SHP77 (cell line): ENCODE measurements around the gene SALL2.

Experiments used
- DNase-seq, 2 experiments: peaks; one replicate each; lab custom pipeline; 2025; lab: John Stamatoyannopoulos, UW

Gene SALL2

GRCh38 chr14:21527318-21527679, 1.2 kb upstream of the SALL2 start:
- DNase-seq, result no peak

DNA sequence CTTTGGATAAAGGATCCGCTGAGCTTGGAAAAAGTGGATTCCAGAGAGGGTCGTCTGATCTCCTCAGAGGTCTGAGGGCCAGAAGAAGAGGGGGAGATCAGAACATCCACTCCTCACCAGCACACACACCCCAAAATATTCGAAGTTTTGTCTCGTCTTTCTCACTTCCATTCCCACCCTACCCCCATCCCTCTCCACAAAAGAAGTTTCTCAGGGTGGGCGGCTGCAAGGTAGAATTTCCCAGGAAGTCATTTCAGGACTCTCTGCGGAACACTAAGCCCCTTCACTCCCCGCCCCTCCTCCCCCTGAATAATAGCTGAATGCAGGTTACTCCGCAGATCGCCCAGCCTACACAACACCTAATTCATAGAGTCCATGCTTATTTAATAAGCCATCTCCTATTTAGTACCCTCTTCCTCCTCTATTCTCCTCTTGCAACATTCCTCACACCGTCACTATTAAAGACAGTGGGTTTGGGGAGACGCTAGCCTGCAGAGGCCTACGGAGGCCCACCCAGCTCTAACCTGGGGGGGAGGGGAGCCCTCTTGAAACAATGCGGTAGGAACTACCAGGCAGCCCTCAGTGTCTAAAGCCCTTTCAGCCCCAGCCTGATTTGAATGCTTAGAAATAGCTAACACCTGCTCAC, 649 bp upstream of the SALL2 start:
- peak; percentile 35 to 45 for DNase-seq

- peak in 1 of 2 experiments; percentile 42 for DNase-seq
Observed at GRCh38 chr14:21525571-21525961, 580 bp downstream of the SALL2 start.

- no peak for DNase-seq
Observed at GRCh38 chr14:21524575-21525490, 1.3 kb downstream of the SALL2 start.

DNA sequence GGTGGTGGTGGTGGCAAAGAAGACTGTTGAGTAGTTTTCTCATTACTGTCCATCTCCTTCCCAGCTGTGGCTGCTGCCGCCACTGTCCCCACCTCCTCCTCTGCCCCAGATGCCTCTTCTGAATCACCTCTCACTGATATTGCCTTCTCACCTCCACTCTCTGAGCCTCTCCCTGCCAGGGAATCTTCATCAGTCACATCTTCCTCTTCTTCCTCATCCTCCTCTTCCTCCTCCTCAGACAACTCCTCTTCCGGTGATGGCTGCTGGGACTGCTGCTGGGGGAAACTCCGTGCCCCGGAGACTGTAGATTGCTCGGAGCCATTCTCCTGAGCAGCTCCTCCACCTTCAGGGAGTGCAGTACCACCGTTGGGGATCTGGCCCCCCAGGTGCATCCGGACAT, 2.9 kb downstream of the SALL2 start:
- DNase-seq, result no peak

DNA sequence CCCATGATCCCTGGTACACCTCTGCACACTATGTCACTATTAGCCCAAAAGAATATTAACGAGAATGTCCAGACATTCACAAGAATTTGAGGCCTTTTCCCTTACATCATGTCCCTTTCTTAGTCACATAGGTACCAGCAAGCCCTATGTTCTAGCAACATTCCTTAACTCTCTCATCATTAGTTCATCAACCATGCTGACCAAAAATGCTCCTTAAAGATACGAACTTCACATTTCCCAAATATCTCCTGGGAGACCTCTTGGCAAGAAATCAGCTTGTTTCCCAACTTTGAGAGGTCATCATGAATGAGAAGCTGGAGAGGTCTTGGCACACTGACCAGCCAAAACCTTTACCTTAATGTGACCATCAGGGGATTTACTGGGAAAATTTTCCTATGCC, 4.6 kb downstream of the SALL2 start:
- no peak for DNase-seq

GRCh38 chr14:21520767-21521166, 5.4 kb downstream of the SALL2 start:
- DNase-seq, result no peak

DNA sequence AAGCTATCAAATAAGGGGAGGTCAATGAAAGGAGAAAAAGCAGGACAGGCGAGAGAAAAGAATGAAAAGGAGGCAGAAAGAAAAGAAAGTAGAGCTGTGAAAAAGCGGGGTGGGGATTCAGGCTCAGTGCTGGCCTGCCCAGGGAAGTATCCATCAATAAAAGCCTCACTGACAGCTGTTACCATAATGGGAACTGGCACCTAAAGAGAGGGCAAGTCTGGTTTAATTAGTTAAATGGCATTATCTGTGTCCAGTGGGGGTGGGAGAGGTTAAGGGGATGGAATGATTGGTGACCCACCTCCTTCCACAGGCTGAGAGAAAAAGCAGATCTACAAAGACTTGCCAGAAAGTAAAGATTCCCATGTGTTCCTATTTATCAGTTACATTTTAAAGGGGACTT, 7.4 kb downstream of the SALL2 start:
- no peak for DNase-seq

DNA sequence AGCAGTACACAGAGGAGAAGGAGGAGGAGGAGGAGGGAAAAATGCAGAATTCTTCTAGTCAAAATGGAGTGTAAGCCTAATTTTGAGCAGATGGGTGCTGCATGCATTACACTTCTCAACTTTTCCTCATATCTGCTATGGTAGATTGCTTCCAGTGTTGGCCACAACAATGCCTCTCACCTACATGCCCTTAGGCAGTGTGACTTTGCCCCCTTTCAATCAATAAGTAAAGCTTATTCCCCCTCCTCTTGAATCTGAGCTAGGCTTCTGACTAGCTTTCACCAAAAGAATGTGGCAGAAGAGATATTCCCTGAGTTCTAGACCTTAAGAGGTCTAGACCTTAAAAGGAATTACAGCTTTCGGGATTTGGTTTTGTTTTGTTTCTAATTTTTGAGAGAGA, 11.8 kb downstream of the SALL2 start:
- DNase-seq, result no peak

GRCh38 chr14:21510735-21511657, 15.2 kb downstream of the SALL2 start, which contains the start of gene METTL3:
TSS of gene METTL3 (minus strand) at chr14:21511340. CDS start at chr14:21511223, 117 bp downstream.
- peak; percentile 99 to 100 for DNase-seq

GRCh38 chr14:21509432-21510143, 16.6 kb downstream of the SALL2 start:
- no peak for DNase-seq

DNA sequence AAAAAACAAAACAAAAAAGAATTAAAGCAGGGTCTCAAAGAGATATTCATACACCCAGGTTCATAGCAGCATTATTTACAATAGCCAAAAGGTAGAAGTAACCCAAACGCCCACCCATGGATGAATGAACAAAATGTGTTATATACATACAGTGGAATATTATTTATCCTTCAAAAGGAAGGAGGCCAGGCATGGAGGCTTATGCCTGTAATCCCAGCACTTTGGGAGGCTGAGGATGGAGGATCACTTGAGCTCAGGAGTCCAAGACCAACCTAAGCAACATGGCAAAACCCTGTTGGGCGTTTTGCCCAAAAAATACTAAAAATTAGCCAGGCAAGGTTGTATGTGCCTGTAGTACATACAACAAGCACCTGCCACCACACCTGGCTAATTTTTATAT, 19.6 kb downstream of the SALL2 start:
- no peak for DNase-seq

- no peak for DNase-seq
Observed at GRCh38 chr14:21505012-21505553, 21.1 kb downstream of the SALL2 start.

DNA sequence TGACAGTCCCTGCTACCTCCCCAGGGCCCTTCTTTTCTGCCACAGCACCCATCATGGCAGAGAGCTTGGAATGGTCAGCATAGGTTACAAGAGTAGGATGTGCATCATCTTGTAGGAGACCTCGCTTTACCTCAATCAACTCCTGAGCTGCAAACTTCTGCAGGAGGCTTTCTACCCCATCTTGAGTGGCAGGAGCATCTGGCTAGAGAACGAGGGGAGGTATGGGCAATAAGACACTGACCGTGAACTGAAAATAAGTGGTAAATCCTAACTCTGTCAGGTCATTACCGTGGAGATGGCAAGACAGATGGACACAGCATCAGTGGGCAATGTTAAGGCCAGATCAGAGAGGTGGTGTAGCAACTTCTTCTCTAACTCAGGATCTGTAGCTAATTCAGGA, 22.8 kb downstream of the SALL2 start:
- DNase-seq, result no peak

DNA sequence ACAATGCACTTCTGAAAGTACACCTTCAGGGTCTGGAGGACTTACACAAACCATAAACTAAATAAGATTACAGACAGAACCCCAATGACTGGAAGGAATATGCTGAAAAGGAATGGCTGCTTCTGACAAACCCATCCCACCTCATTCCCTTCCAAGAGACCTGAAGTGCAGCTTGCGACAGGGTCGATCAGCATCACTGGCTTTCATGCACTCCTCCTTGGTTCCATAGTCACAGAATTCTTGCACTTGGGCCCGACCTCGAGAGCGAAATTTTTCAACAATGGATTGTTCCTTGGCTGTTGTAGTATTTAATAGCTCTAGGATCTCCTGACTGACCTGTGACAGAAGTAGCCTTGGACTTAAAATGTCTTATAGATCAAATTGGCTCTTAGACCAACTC, 24.6 kb downstream of the SALL2 start:
- DNase-seq, result no peak

GRCh38 chr14:21498540-21499526, 27.3 kb downstream of the SALL2 start:
- peak; percentile 58 to 67 for DNase-seq

GRCh38 chr14:21496453-21496852, 29.7 kb downstream of the SALL2 start:
- no peak for DNase-seq

DNA sequence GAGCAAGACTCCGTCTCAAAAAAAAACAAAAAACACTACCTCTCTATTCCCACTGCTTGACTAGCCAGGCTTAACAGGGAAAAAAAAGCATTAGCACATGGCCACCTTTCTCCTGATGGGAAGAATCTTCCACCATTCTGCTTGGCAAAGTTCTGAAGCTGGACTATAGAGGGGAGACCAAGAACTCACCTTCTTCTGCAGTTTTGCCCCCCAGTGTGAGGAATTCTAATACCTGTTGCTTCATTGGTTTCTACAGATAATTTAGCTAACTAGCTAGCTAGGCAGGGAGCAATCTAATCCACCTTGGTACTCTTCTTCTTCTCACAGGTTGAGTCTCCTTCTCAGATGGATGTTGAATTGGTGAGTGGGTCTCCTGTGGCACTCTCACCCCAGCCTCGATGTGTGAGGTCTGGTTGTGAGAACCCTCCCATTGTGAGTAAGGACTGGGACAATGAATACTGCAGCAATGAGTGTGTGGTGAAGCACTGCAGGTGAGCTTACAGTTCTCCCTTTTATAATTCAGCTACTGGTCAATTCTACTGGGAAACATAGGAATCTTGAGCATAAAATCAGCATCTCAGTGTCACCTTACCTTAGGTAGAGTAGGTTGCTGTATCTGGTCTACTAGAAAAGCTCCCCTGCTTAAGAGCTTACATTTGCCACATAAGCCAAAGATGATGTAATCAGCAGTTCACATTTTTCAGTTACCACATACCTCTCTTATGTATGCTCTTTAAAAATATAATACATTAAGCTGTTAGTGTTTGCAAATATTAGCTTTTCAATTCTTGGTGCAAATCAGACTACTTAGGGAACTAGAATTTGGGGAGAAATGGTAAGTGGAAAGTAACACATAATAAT, 31.0 kb downstream of the SALL2 start:
- DNase-seq, result no peak

DNA sequence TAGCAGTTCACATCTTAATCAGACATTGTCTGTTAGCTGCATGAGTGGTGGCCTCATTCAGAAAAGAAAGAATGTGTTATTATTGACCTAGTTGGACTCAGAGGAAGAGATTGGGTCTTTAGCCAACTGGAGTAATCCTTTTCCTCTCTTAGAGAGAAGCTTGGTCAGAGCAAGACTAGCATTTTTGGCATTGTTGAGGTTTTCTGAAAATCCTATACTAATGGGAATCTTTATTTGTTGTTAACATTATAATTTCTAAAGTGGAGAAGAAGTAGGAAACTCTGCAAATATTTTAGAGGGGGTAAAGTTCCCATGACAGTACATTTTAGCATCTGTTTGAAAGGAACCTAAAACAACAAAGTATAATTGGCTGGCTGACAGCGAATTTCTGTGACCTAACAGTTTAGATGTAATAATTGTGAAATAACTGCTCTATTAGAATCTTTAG, 39.5 kb downstream of the SALL2 start:
- DNase-seq, result no peak
